GM21526 (cell line): ENCODE data around the gene RBMS3.
"Not testable (repeated sequence)": the region's sequence is repeated elsewhere in the genome, so short reads cannot be mapped to it uniquely, and the experiment has no call there.

Experiments
- ATAC-seq: cut with Tn5 transposase; IDR thresholded peaks from one replicate; pipeline ENCODE4 v1.9.1; 2021; ENCODE audit warnings: moderate library complexity; ENCODE audit not compliant: unreplicated experiment, low FRiP score

The RBMS3 gene

DNA sequence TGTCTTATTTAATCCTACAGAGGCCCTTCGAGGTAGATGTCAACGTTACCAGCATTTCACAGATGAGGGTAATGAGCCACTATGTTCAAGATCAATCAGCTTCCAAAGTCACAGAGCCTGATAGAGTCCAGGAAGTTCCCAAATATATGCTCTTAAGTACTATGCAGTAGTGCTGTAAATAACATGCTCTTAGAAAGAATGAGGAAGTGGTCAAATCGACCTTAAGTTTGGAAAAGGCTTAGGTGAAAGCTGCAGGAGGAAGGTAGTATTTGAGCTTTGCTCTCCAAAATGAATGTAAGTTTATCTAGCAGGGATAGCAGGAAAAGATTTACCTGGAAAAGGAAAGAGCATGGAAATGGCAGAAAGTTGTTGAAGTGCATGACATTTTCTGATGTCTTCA, 234.0 kb downstream of the RBMS3 start:
- ATAC-seq, result no peak

- ATAC-seq, result no peak
These were observed 234.6 kb downstream of the RBMS3 start for GRCh38 chr3:29515451-29515850.

DNA sequence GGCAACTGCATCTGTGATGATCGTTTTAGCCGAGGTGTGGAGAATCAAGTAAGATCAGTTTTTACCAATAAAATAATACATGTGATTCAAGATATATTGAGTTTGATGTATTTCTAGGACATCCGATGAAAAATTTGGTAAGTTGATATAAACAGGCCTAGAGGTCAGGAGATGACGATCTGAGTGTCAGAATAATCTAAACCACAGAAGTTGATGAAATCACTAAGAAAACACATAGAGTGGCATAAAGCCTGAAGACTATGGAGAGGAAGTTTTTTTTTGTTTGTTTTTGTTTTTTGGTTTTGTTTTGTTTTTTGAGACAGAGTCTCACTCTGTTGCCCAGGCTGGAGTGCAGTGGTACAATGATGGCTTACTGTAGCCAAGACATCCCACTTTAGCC, 235.3 kb downstream of the RBMS3 start:
- no peak for ATAC-seq

GRCh38 chr3:29520764-29521163, 239.9 kb downstream of the RBMS3 start:
- no peak for ATAC-seq

GRCh38 chr3:29521293-29521692, 240.4 kb downstream of the RBMS3 start:
- ATAC-seq, result no peak

DNA sequence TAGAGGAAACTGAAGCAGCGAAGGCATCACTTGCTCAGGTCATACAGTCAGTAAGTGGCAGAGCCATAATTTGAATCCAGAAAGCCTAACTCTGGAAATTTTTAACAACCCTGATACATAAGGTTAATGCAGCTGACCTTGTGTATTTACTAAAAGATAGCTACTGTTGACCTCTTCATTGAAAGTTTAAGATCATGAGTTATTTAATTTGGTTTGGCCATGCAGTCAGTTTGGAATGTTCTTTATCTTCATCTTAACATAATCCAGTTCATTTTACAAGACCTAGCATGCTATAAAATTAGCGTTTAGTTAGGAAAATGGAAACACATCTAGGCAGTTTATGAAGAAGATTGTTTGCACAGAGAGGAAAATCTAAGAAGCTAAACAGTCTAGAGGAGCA, 240.9 kb downstream of the RBMS3 start:
- no peak for ATAC-seq

GRCh38 chr3:29524433-29524832, 243.6 kb downstream of the RBMS3 start:
- ATAC-seq, result not testable (repeated sequence)

GRCh38 chr3:29525254-29525881, 244.5 kb downstream of the RBMS3 start:
- no peak for ATAC-seq

- no peak for ATAC-seq
These were observed 246.4 kb downstream of the RBMS3 start for GRCh38 chr3:29527246-29527645.

DNA sequence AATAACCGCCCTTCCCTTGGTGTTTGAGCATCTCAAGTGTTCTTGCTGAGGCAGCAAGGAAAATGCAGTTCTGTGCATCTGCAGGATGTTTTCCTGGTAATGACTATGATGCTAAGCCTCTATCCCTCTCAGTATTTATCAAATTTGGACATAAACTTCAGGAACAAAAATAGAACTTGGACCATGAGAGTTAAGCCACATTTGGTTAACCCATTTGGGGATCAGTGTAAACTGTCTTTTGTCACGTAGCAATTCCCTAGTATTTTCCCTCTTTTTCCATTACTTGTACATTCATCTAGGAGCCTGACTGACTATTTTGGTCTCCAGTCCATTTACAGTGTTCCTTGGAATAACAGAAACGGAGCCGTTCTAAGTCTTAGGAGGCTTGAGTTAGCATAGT, 250.8 kb downstream of the RBMS3 start:
- no peak for ATAC-seq

GRCh38 chr3:29532473-29532872, 251.6 kb downstream of the RBMS3 start:
- no peak for ATAC-seq

DNA sequence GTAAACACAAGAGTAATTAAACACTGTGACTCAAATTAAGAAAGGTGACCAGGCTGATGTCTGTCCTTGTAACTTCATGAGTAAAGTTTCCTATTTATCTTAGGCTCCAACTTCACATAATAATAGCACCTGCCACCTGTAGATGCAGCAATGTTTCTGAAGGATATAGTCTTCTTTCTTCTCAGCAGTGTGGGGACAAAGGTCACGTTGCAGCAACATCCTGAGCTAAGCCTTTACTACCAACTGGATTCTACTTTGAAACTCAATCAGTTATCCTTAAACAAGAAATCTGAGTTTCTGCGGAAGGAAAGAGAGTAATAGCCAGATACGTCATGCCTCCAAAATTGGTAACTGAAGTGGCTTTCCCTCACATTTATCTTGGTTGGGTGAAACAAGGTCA, 253.1 kb downstream of the RBMS3 start:
- no peak for ATAC-seq

DNA sequence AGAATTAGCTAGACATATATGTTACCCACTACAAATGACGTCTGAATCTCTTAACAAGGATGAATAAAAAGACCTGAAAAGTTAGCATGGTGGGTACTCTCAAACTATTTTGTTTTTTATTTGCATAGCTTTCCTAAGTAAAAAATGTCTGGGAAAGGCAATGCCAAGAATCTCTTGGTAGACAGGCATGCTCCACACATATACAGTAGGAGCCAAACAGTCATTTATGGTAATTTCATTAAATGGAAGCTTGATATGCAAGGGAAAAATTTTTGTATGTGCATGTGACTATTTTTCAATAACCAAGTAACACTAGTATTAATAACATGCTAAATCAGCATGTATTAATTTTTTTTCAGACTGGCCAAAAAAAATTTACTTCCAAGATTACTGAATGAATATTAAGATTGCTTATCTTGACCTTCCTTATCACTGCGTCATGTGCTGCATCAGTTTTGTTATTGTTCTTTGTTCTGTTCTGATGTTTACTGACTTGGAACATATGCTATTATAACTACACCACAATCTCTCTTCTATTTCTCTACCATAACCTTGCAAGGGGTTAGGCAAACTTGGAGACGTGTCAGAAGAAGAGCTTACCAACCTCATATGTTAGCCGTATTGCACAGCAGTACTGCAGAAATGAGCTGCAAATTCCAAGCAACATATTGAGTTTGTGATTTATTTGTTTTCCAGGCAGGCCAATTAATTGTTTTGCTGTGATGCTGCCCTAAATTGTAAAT, 255.3 kb downstream of the RBMS3 start:
- no peak for ATAC-seq

DNA sequence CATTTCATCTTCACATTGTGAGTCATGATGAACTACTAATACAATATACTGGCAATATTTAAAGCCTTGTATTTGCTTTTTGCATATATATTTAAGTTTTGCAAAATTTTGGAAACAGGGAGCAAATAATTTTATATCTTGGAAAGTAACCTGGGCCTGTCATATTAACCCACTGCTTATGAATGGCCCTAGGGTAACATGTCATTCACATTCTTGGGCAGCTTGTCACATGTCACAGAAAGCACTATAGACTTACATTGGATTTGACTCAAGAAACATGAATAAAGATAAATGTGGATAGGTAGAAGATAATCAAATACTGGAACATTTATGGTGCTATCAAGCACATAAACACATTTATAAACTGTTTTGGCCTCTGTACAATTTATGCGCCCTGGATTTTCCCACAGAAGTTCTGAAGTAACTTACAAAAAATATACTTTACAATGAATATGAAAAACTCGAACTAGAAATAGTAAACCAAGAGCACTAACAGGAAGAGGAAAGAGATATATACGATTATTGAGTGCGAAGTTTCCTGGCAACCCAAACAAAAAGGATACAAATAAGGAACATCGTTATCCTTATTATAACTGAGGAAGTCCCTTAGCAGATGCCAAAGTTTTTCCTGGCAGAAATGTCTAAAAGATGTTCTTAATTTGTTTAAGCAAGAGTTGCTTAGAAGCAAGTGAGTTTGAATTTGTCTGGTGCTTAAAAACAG, 257.2 kb downstream of the RBMS3 start:
- no peak for ATAC-seq

DNA sequence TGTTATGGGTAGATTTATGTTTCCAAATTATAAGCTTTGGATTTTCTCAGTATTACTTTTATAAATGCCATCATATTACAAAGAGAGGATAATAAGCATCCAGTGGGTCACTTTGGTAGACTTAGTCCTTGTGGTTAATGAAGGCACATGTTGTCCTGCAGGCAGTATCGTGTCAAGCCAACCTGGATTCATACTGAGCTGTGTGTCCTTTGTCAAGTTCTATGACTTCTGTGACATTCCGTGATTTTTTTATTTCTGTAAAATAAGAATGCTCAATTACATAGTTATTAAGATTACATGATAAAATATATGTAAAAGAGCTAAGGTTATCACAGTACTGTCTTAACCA, 257.7 kb downstream of the RBMS3 start:
- ATAC-seq, result no peak

- ATAC-seq, result no peak
These were observed 259.7 kb downstream of the RBMS3 start for GRCh38 chr3:29540544-29540943.

GRCh38 chr3:29544701-29545363, 264.0 kb downstream of the RBMS3 start:
- no peak for ATAC-seq

DNA sequence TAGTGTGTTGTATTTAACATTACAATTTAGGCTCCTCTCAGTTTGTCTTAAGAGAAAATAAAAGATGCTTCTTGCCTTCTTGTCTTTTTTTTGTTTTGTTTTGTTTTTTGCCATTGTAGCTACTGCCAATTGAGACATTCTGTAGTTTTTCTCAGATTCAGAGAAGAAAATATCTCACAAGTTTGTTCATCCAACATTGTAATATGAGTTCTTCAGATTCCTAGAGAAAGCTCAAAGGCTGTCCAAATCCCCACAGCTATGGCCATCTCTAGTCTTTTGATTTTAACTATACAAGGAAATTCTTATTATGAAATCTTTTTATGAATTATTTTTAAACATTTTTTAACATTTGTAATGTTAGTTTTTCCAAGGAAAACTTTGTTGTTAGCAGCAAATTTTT, 264.7 kb downstream of the RBMS3 start:
- ATAC-seq, result no peak

- no peak for ATAC-seq
These were observed 271.2 kb downstream of the RBMS3 start for GRCh38 chr3:29552051-29552450.

DNA sequence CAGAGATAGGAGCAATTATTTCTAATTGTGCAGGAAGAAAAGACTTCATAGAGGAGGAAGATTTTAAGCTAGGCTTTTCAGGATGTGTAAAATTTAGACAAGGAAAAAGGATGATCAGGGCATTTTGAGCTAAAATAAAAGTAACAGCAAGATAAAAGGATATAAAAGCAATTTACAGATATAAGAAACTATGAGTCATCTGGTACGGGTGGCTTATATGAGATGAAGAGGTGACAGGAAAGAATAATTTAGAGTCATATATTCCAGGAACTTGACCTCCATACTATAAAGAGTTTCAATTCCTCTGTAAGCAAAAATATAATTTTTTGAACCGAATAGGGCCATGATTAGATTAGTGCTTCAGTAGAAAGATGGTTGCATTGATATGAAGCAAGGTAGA, 273.7 kb downstream of the RBMS3 start:
- ATAC-seq, result no peak

DNA sequence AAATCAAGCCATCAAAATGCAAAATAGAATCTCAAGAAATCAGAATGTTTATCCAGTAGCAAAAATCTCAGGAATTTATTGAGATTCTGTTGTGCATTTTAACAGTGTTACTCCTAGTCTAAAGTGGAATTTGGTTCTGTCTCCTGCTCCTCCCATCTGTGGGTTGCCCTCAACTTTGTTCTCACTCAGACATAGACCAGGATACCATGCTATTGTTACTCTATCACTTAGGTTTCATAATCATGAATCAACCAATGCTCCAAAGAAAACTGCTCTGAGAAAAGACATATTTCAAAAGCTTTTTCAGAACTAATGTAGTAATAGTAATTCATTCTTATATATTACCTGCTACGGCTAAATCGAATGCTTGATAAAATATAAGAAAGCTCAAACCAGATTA, 274.7 kb downstream of the RBMS3 start:
- ATAC-seq, result no peak
